Ovary (tissue), 9 donors: ENCODE results near the gene FAM180B. TPM values are rescaled to one million over a fixed set of nuclear protein-coding genes. Genes with fewer than 3 reads are reported as not detected.
"Not testable (repeated sequence)": the region's sequence is repeated elsewhere in the genome, so short reads cannot be mapped to it uniquely, and the experiment has no call there.

Source experiments
- DNase-seq, 5 donors: peaks; one replicate each; pipeline ENCODE4 v3.0.0-alpha.2; 2019 to 2020
- H3K27ac ChIP-seq, 2 donors: fragments of 200-600 bp; one replicate each; pipeline versions ENCODE4 v1.5.1 to v1.8.0; 2019 to 2022
- H3K27me3 ChIP-seq: fragments of 200-600 bp; one replicate; pipeline ENCODE4 v1.8.0; 2022
- H3K36me3 ChIP-seq: fragments of 200-600 bp; sonication (generic); one replicate; pipeline ENCODE4 v1.5.1; 2019
- H3K4me1 ChIP-seq: one replicate; pipeline ENCODE4 v1.8.1; 2013; ENCODE audit warnings: mild to moderate bottlenecking, moderate library complexity; ENCODE audit not compliant: insufficient read depth
- H3K4me3 ChIP-seq: fragments of 200-600 bp; sonication (generic); one replicate; pipeline ENCODE4 v1.5.1; 2017
- H3K9me3 ChIP-seq, 2 donors: fragments of 200-600 bp in 1 of 2; sonication (generic) in 1 of 2; one replicate each; pipeline versions ENCODE4 v1.5.1 to v1.8.1; 2013 to 2019; ENCODE audit warnings: mild to moderate bottlenecking in 1 of 2, moderate library complexity in 1 of 2
- CTCF ChIP-seq, 3 donors: fragments of 450-650 bp in 2 of 3; fragments of 200-600 bp in 1 of 3; IDR thresholded peaks; one replicate each; pipeline versions ENCODE4 v1.5.1 to v1.8.0; 2016 to 2022; ENCODE audit warnings: antibody characterized with exemption in 3 of 3, mild to moderate bottlenecking in 1 of 3
- EP300 ChIP-seq: sonication (generic); formaldehyde crosslinking; IDR thresholded peaks from one replicate; pipeline ENCODE4 v1.6.1; 2017; ENCODE audit warnings: antibody characterized with exemption
- POLR2A ChIP-seq: fragments of 450-650 bp; IDR thresholded peaks from one replicate; pipeline ENCODE4 v1.6.1; 2017; ENCODE audit warnings: antibody characterized with exemption, mild to moderate bottlenecking, moderate library complexity
- WGBS, 3 donors: extraction: QIAGEN DNeasy Blood & Tissue Kit in 1 of 3; methylation state at CpG; one replicate each; pipeline versions ENCODE4 v1.1.5 to v1.1.7; 2013 to 2017; 5-methylcytosine and 5-hydroxymethylcytosine counted together
- intact Hi-C, 4 donors: fragments of 100-400 bp; cut with DNase I; formaldehyde crosslinking; loops; one replicate each; pipeline versions ENCODE4 v1.11.0 to v1.15.1; 2022 to 2023
- polyA plus RNA-seq, 2 donors: library from polyadenylated mRNA; stranded (reverse); fragments of 200-250 nt in 1 of 2; fragments of 350-450 nt in 1 of 2; fragmentation: Illumina TruSeq in 1 of 2; extraction: RNeasy Lipid Tissue Mini Kit (QIAGEN cat#74804) in 1 of 2; gene quantifications; one replicate each; pipeline ENCODE4 v1.2.3, GENCODE V29; 2013 to 2014
- total RNA-seq, 7 donors: library from RNA; depleted of rRNA in 2 of 7; stranded (reverse); fragments of >200 nt in 2 of 7; fragmentation: NEBNext Ultra II Directional in 3 of 7; extraction: Animal tissue kit (Norgen Biotek cat#: 25700) in 3 of 7; gene quantifications; one replicate each; pipeline versions ENCODE4 v1.1.0 to v1.2.4, GENCODE V29; 2016 to 2023
- donor health status: DM: no; HTN: no; CAD: no; lungs with moderate emphysema.
- donor health status: DM: no; HTN: no; CAD: no.
- donor health status: Bipolar disorder and iron deficiency.
- donor health status: DM: yes; HTN: yes; CAD: no.
- donor health status: DM: no; HTN: no; CAD: no.
- donor health status: DM: yes; HTN: yes; CAD: no.

Gene FAM180B
- total and polyA plus RNA-seq, 9 donors: 0.62 TPM; not detected in 8

GRCh38 chr11:47560426-47560825 is 26.1 kb upstream of the FAM180B start:
- H3K4me3 ChIP-seq: no peak overlapping the region
- H3K27me3 ChIP-seq: no peaks in the 10 kb centered on the region
- H3K9me3 ChIP-seq: no peaks in the 10 kb centered on the region
- intact Hi-C loops: no loop called here
- no peaks in the 10 kb centered on the region for H3K36me3 ChIP-seq
- peaks cover 4% of the 10 kb centered on the region for H3K4me1 ChIP-seq
- TF ChIP-seq POLR2A: no peak
- no peak for TF ChIP-seq EP300
- no peak for TF ChIP-seq CTCF (IDR thresholded peaks at IDR 0.05)
- H3K27ac ChIP-seq: no peak overlapping the region
- no peak for DNase-seq
- 90 to 93% (median 91%) methylated on average over 2 of the region's 2 CpGs for WGBS, 3 donors

- DNase-seq, H3K9me3 ChIP-seq, H3K4me1 ChIP-seq, H3K4me3 ChIP-seq, intact Hi-C loops, H3K27me3 ChIP-seq, H3K27ac ChIP-seq, H3K36me3 ChIP-seq: not testable (repeated sequence)
- WGBS, 3 donors: 91 to 94% (median 91%) methylated on average over 4 of the region's 4 CpGs
Observed at GRCh38 chr11:47562393-47562792, 24.1 kb upstream of the FAM180B start.

GRCh38 chr11:47564366-47564765 is 22.1 kb upstream of the FAM180B start:
- H3K27ac ChIP-seq, intact Hi-C loops, H3K4me1 ChIP-seq, H3K36me3 ChIP-seq, H3K9me3 ChIP-seq, H3K27me3 ChIP-seq, H3K4me3 ChIP-seq: not testable (repeated sequence)
- DNase-seq: peak in 1 of 5 donors; percentile 16
- WGBS, 3 donors: 91 to 96% (median 94%) methylated on average over 10 of the region's 10 CpGs

GRCh38 chr11:47564933-47565339 is 21.5 kb upstream of the FAM180B start:
- peak overlapping the region; percentile 58 to 59 for H3K27ac ChIP-seq
- no peak for TF ChIP-seq EP300
- WGBS, 3 donors: 12% methylated on average over 11 of the region's 11 CpGs
- no peaks in the 10 kb centered on the region for H3K36me3 ChIP-seq
- DNase-seq: no peak
- H3K27me3 ChIP-seq: no peaks in the 10 kb centered on the region
- H3K4me3 ChIP-seq: peak overlapping the region; percentile 85
- H3K4me1 ChIP-seq: peaks cover 8% of the 10 kb centered on the region
- intact Hi-C loops: no loop called here
- no peaks in the 10 kb centered on the region for H3K9me3 ChIP-seq

GRCh38 chr11:47565340-47566148 is 20.9 kb upstream of the FAM180B start, which contains the start of gene PTPMT1:
TSS of gene PTPMT1 (plus strand) at chr11:47565599. CDS start at chr11:47565623, 24 bp downstream.
- H3K4me3 ChIP-seq: peak within 1 kb of the TSS; percentile 85
- H3K4me1 ChIP-seq: peaks cover 8% of the 10 kb centered on the region
- DNase-seq: peak; percentile 66 to 81 (median 72)
- intact Hi-C loops: no loop called here
- 0 to 1% (median 0%) methylated on average over 58 to 86 of the region's 86 CpGs for WGBS, 3 donors
- peak within 1 kb of the TSS; percentile 58 to 59 for H3K27ac ChIP-seq
- H3K36me3 ChIP-seq: no peaks in the 10 kb centered on the region
- H3K27me3 ChIP-seq: no peaks in the 10 kb centered on the region
- no peaks in the 10 kb centered on the region for H3K9me3 ChIP-seq
- peak; percentile 28 for TF ChIP-seq POLR2A
- TF ChIP-seq EP300: no peak
- TF ChIP-seq CTCF (IDR thresholded peaks at IDR 0.05): no peak

- Histone ChIP-seq H3K27ac (peak overlapping the region; percentile 58 to 59), H3K36me3 (no peaks in the 10 kb centered on the region), H3K4me3 (peak overlapping the region; percentile 85), H3K4me1 (peaks cover 8% of the 10 kb centered on the region), H3K27me3 (no peaks in the 10 kb centered on the region), H3K9me3 (no peaks in the 10 kb centered on the region)
- DNase-seq: peak in 1 of 5 donors; percentile 40
- intact Hi-C loops: no loop called here
- TF ChIP-seq CTCF (IDR thresholded peaks at IDR 0.05) (no peak), POLR2A (no peak), EP300 (no peak)
- WGBS, 3 donors: 33 to 47% (median 35%) methylated on average over 17 of the region's 17 CpGs
Observed at GRCh38 chr11:47566149-47566698, 20.3 kb upstream of the FAM180B start.
